GM19372 (cell line): ENCODE results near the gene ZMIZ2.
"Not testable (repeated sequence)": the region's sequence is repeated elsewhere in the genome, so short reads cannot be mapped to it uniquely, and the experiment has no call there.

Experiments used
- ATAC-seq: cut with Tn5 transposase; IDR thresholded peaks from one replicate; pipeline ENCODE4 v1.9.1; 2021; ENCODE audit warnings: mild to moderate bottlenecking, low read depth, moderate library complexity; ENCODE audit not compliant: unreplicated experiment

The ZMIZ2 gene

GRCh38 chr7:44796504-44797328, 48.1 kb downstream of the ZMIZ2 start, which contains the start of gene PPIA:
Gene PPIA, plus strand, starts transcription at chr7:44796681. Its CDS starts 44 bp downstream, at chr7:44796725.
- ATAC-seq: peak; percentile 84

DNA sequence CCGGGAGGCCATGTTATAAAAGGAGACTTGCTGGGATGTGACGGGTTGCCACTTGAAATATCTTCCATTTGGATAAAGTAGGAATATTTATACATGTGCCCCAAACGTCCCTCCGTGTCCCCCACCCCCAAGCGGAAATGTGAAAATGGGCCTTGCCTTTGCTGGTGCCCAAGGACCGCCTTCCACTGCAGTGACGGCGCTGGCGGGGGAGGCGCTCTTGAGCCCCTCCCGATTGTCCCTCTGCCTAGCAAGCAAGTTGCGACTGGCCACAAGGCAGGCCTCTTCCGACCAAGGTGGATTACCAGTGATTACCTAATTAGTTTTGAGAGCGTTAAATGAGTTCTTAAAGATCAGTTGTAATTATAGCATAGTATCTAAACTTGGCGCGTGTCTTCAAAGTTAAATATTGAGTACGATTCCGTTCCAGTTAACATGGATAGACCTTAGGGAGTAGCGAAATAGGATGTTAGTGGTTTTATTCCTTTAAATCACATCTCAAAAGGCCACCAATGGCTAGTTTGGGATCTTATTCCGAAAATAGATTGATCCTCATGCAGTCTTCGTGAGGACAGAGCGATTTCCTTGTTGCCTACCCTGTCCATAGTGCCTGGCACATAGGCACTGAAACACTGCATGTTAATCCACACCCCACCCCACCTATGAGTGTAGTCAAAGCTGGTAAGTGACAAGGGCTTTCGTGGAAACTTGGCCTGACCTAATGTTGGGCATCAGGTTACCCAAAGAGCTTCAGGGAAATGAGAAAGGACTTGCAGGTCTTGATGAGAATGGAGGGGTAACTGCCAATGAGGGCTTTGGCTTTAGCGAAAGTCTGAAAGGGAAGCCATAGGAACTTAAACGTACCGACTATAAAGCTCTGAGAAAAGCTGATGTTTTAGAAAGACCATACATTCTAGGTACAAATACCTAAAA, 48.9 kb downstream of the ZMIZ2 start:
- peak; percentile 34 for ATAC-seq

DNA sequence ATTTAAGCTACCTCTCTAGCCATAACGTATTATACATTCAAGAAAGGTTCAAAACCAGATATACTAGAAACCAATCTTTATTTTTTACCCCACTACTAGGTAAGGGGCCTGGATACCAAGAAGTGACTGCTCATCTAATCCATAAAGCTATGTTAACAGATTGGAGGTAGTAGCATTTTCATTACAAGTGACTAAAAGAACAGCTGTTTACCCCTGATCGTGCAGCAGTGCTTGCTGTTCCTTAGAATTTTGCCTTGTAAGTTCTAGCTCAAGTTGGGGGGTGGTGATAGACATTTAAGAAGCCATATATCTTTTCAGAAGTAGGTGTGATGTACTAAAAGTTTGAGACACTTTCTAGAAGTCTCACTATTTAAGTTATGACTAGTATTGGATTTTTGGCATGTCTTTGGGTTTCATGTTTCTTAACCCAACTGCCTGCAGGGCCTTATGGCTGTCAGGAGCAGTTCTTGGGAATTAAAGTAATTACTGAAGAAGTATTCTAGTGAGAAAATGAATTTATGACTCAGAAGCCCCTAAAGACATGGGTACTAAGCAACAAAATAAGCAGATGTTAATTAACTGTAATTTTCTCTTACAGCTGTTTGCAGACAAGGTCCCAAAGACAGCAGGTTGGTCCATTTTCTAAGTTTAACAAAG, 50.1 kb downstream of the ZMIZ2 start:
- ATAC-seq: no peak

- no peak for ATAC-seq
These were observed 51.3 kb downstream of the ZMIZ2 start for GRCh38 chr7:44799939-44800338.

- no peak for ATAC-seq
These were observed 53.2 kb downstream of the ZMIZ2 start for GRCh38 chr7:44801890-44802289.

GRCh38 chr7:44802418-44803025, 53.9 kb downstream of the ZMIZ2 start:
- no peak for ATAC-seq

- ATAC-seq: not testable (repeated sequence)
These were observed 55.3 kb downstream of the ZMIZ2 start for GRCh38 chr7:44803828-44804519.

DNA sequence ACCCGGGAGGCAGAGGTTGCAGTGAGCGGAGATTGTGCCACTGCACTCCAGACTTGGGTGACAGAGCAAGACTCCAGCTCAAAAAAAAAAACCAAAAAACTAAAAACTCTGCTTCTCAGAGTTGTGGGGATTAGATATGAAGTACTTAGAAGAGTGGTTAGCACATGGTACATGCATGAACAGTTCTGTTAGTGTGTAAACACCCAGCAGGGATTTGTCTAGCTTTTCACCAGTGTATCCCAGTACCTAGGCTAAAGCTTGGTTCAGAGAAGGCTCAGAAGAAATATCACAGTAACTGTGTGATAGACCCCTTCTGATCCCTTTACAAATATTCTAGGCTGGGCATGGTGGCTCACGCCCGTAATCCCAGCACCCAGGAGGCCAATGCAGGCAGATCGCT, 57.3 kb downstream of the ZMIZ2 start:
- ATAC-seq: no peak

DNA sequence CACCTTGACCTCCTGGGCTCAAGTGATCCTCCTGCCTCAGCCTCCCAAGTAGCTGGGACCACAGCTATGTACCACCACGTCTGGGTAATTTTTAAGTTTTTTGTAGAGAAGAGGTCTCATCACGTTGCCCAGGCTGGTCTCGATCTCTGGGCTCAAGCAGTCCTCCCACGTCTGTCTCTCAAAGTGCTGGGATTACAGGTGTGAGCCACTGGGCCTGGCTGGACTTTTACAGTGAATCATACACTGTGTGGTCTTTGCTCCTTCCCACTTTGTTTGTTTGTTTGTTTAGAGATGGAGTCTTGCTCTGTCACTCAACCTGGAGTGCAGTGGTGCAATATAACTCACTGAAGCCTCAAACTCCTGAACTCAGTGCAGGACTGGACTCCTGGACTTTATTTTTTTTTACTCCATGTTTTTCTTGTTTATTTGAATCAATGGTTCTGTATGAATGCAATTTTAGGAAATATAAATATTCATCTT, 60.3 kb downstream of the ZMIZ2 start:
- no peak for ATAC-seq

DNA sequence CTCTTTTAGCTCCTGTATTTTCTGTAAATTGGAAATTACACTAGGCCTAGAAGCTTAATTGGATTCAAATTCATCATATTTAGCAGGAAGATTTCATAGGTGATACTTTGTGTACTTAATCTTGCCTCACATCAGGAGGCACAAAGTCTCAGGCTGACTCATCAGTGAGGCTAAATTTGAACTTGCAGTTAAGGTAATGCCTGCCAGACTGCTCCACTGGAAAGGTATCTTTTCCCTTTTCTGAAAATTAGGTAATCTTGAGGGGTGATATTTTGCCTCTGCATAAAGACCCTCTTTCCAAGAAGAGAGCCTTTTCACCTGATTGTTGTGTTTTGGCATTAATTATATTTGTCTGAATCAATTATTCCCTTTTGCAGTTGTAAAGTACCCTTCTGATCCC, 62.4 kb downstream of the ZMIZ2 start:
- no peak for ATAC-seq

GRCh38 chr7:44811571-44811970, 62.9 kb downstream of the ZMIZ2 start:
- ATAC-seq: no peak

GRCh38 chr7:44814919-44815318, 66.3 kb downstream of the ZMIZ2 start:
- ATAC-seq: no peak

DNA sequence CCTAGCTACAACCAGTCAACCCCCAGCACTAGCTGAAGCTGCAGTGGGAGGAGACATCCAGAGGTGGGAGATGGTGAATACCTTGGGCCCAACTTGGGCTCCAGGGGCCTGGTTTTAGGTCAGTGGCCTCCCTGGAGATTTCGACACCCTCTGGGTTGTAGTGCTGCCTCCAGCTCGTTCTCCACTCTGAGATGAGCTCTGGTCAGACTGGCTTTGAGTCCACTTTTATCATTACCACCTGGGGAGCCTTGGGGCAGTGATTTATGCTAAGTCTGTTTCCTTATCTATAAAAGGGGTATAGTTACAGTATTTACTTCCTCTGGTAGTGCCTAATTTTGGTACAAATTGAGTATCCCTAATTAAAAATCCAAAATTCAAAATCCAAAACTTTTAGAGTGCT, 70.6 kb downstream of the ZMIZ2 start:
- ATAC-seq: no peak
